HepG2 (cell line): ENCODE data around the gene PIEZO1. TPM values are rescaled to one million over a fixed set of nuclear protein-coding genes. Genes with fewer than 3 reads are reported as not detected.

Experiments used
- CCAR2 ChIP-seq: fragments of 200-400 bp; formaldehyde crosslinking; optimal IDR thresholded peaks from 2 replicates; pipeline ENCODE3; 2018; ENCODE audit warnings: low read depth, mild to moderate bottlenecking, low read length, moderate library complexity
- EHMT2 ChIP-seq: fragments of 200-600 bp; sonication (generic); IDR thresholded peaks from 2 replicates; pipeline ENCODE4 v1.7.0; 2017; ENCODE audit warnings: antibody characterized with exemption, low read depth, low read length, borderline replicate concordance
- HIC2 ChIP-seq: sonication (generic); formaldehyde crosslinking; IDR thresholded peaks from 2 replicates; pipeline ENCODE4 v1.9.0; 2022; ENCODE audit warnings: low read depth, missing genetic modification reagents
- HNF4G ChIP-seq, 2 experiments: sonication (generic) in 1 of 2; formaldehyde crosslinking in 1 of 2; IDR thresholded peaks; 2 replicates each; pipeline versions ENCODE4 v1.4.0 to v1.6.1; 2011 to 2020; ENCODE audit warnings: borderline replicate concordance in 2 of 2, low read depth in 2 of 2, mild to moderate bottlenecking in 2 of 2, low read length in 1 of 2, missing genetic modification reagents in 1 of 2, moderate library complexity in 1 of 2
- KDM4B ChIP-seq: sonication (generic); formaldehyde crosslinking; IDR thresholded peaks from 2 replicates; pipeline ENCODE4 v1.4.0; 2020; ENCODE audit warnings: missing genetic modification reagents
- NR1H2 ChIP-seq: sonication (generic); formaldehyde crosslinking; IDR thresholded peaks from 2 replicates; pipeline ENCODE4 v1.8.1; 2022; ENCODE audit warnings: low read depth, missing genetic modification reagents, borderline replicate concordance
- NR2F2 ChIP-seq: IDR thresholded peaks from 2 replicates; pipeline ENCODE4 v1.6.1; 2012; ENCODE audit warnings: low read depth, inconsistent platforms, borderline replicate concordance
- PATZ1 ChIP-seq: sonication (generic); formaldehyde crosslinking; IDR thresholded peaks from 2 replicates; pipeline ENCODE4 v1.4.0; 2020; ENCODE audit warnings: missing genetic modification reagents
- PHF5A ChIP-seq: IDR thresholded peaks from one replicate; pipeline ENCODE4 v1.6.1; 2018; ENCODE audit warnings: low read depth, missing genetic modification reagents; ENCODE audit not compliant: unreplicated experiment
- REPIN1 ChIP-seq: sonication (generic); formaldehyde crosslinking; IDR thresholded peaks from 2 replicates; pipeline ENCODE4 v1.8.0; 2022; ENCODE audit warnings: missing genetic modification reagents, low read depth, mild to moderate bottlenecking, borderline replicate concordance
- SOX6 ChIP-seq, 2 experiments: fragments of 450-650 bp in 1 of 2; sonication (generic) in 1 of 2; formaldehyde crosslinking in 1 of 2; IDR thresholded peaks; 2 replicates each; pipeline versions ENCODE4 v1.4.0 to v1.6.1; 2017 to 2020; ENCODE audit warnings: antibody characterized with exemption in 1 of 2, mild to moderate bottlenecking in 1 of 2, missing genetic modification reagents in 1 of 2
- ZBTB42 ChIP-seq: sonication (generic); formaldehyde crosslinking; IDR thresholded peaks from 2 replicates; pipeline ENCODE4 v1.5.0; 2020; ENCODE audit warnings: mild to moderate bottlenecking, missing genetic modification reagents
- ZFP41 ChIP-seq: sonication (generic); formaldehyde crosslinking; IDR thresholded peaks from 2 replicates; pipeline ENCODE4 v1.4.0; 2020; ENCODE audit warnings: mild to moderate bottlenecking, missing genetic modification reagents, borderline replicate concordance
- ZNF180 ChIP-seq: sonication (generic); formaldehyde crosslinking; IDR thresholded peaks from 2 replicates; pipeline ENCODE4 v1.4.0; 2020; ENCODE audit warnings: low read depth, missing genetic modification reagents, borderline replicate concordance
- ZNF281 ChIP-seq: sonication (generic); formaldehyde crosslinking; IDR thresholded peaks from 2 replicates; pipeline ENCODE4 v1.4.0; 2020; ENCODE audit warnings: missing genetic modification reagents, borderline replicate concordance
- polyA plus RNA-seq, 8 experiments: library from polyadenylated mRNA; depleted of rRNA in 3 of 8; stranded (reverse) in 7 of 8; unstranded in 1 of 8; fragments of >200 nt; fragmentation: Illumina TruSeq in 4 of 8; extraction: Trizol in 4 of 8; gene quantifications; 2 replicates each; pipeline versions ENCODE4 v1.2.1 to v1.2.3, GENCODE V29; 2011 to 2016; ENCODE audit warnings: low read depth in 4 of 8, missing spikeins in 1 of 8, mixed read lengths in 1 of 8; ENCODE audit not compliant: insufficient read depth in 1 of 8
- total RNA-seq, 5 experiments: library from RNA; depleted of rRNA; stranded (reverse); fragments of >200 nt; fragmentation: Illumina TruSeq; extraction: Trizol; gene quantifications; 2 replicates each; pipeline ENCODE4 v1.2.3, GENCODE V29; 2016; ENCODE audit warnings: low read depth in 1 of 5
- TF ChIP-seq, protein P1 (sequence below): sonication (generic); formaldehyde crosslinking; IDR thresholded peaks from 2 replicates; pipeline ENCODE4 v1.5.0; 2020; ENCODE audit warnings: missing genetic modification reagents, mild to moderate bottlenecking, borderline replicate concordance
- TF ChIP-seq, protein P2 (sequence below): sonication (generic); formaldehyde crosslinking; IDR thresholded peaks from 2 replicates; pipeline ENCODE4 v1.5.0; 2020; ENCODE audit warnings: mild to moderate bottlenecking, missing genetic modification reagents, moderate library complexity

The PIEZO1 gene
- total and polyA plus RNA-seq, 2 of the 13 experiments (the other 11 are each of a cell fraction or from before 2014, with no cell fraction given) = 67.9 to 85.0 TPM

DNA sequence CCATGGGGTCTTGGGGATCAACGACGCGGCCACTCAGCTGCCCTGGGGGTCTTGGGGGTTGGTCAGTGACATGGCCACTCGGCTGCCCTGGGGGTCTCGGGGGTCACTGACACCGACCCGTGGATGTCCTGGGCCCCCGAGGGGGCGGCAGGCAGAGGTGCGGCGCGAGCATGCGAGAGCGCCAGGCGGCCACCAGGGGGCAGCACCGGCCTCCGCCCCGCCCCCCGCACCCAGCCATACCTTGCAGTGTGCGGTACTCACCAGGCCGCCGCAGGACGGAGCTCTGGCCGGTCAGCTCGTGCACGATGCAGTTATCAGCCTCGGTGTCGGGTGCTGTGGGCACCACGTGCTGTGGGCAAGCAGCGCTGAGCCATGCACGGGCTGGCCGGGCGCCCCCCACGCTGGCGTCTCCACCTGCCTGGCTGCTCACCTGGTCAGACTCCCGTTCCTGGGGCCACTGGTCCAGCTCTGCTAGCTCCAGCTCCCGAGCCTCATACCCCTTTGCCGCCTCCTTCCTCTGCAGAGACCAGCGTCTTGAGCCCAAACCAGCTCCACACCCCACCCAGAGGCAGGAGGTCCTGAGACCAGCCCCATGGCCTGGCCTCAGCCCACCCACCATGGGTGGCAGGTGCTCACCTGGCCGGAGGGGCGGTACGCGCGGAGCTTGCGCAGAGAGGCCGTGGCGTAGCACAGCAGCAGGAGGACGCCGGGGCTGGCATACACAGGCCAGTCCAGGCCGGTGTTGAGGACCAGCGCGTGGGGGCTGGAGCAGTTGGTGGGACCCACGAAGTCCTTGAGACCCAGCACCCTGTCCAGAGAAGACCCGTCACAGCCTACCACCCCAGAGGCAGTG is 47.5 kb downstream of the PIEZO1 start (continued):
- TF ChIP-seq HIC2 (CRISPR knock-in tag) (peak; percentile 35; the same call in 1 of the 2 replicates), NR1H2 (CRISPR knock-in tag) (no peak), EHMT2 (no peak), SOX6 (IDR thresholded peaks at IDR 0.05) (no peak), SOX6 (CRISPR knock-in tag; IDR thresholded peaks at IDR 0.05) (no peak), KDM4B (CRISPR knock-in tag) (no peak), CCAR2 (no peak), PHF5A (no peak), ZNF281 (CRISPR knock-in tag) (peak; percentile 85; the same call in 1 of the 2 replicates), NR2F2 (no peak), ZBTB42 (peak; percentile 54; the same call in 1 of the 2 replicates), REPIN1 (peak; percentile 74), PATZ1 (peak; percentile 94), ZNF180 (no peak), HNF4G (IDR thresholded peaks at IDR 0.05; ENCODE audit: borderline replicate concordance, low read depth, low read length) (no peak), HNF4G (CRISPR knock-in tag; IDR thresholded peaks at IDR 0.05; ENCODE audit: borderline replicate concordance, low read depth) (no peak), ZFP41 (CRISPR knock-in tag) (no peak)
- TF ChIP-seq, protein P1, sequence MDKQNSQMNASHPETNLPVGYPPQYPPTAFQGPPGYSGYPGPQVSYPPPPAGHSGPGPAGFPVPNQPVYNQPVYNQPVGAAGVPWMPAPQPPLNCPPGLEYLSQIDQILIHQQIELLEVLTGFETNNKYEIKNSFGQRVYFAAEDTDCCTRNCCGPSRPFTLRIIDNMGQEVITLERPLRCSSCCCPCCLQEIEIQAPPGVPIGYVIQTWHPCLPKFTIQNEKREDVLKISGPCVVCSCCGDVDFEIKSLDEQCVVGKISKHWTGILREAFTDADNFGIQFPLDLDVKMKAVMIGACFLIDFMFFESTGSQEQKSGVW = no peak
- TF ChIP-seq, protein P2, sequence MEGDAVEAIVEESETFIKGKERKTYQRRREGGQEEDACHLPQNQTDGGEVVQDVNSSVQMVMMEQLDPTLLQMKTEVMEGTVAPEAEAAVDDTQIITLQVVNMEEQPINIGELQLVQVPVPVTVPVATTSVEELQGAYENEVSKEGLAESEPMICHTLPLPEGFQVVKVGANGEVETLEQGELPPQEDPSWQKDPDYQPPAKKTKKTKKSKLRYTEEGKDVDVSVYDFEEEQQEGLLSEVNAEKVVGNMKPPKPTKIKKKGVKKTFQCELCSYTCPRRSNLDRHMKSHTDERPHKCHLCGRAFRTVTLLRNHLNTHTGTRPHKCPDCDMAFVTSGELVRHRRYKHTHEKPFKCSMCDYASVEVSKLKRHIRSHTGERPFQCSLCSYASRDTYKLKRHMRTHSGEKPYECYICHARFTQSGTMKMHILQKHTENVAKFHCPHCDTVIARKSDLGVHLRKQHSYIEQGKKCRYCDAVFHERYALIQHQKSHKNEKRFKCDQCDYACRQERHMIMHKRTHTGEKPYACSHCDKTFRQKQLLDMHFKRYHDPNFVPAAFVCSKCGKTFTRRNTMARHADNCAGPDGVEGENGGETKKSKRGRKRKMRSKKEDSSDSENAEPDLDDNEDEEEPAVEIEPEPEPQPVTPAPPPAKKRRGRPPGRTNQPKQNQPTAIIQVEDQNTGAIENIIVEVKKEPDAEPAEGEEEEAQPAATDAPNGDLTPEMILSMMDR = peak; percentile 93
